ENCODE measurements around the gene PRKAR1B. TPM values are rescaled to one million over a fixed set of nuclear protein-coding genes. Genes with fewer than 3 reads are reported as not detected.
A peak's percentile ranks its signal among the peaks of the same experiment; 100 is the strongest.

The PRKAR1B gene
- total RNA-seq, 2 donors from 2014 or later = 15.6 to 18.4 TPM

- Histone ChIP-seq H3K27me3 (replicated peaks; ENCODE audit: insufficient read depth) (no peaks in the 10 kb centered on the region), H3K36me3 (no peaks in the 10 kb centered on the region), H3K4me1 (ENCODE audit: control insufficient read depth in 1 of 2, low read depth in 2 of 2) (peaks cover 18 to 29% of the 10 kb centered on the region in 2 donors), H3K27ac (peak overlapping the region; percentile 12 to 62), H3K4me3 (no peak overlapping the region), H3K9me3 (no peaks in the 10 kb centered on the region)
- no peak for TF ChIP-seq CTCF (IDR thresholded peaks at IDR 0.05)
- DNase-seq (ENCODE audit: low spot score) = no peak
- ATAC-seq (ENCODE audit: insufficient number of reproducible peaks, low FRiP score, low read depth) = no peak
Measured at GRCh38 chr7:611281-611810, 115.7 kb downstream of the PRKAR1B start.

- DNase-seq (ENCODE audit: low spot score) = no peak
- H3K27ac ChIP-seq = peak overlapping the region; percentile 12 to 62
Measured at GRCh38 chr7:610531-611280, 116.4 kb downstream of the PRKAR1B start.

GRCh38 chr7:610141-610530 lies 116.9 kb downstream of the PRKAR1B start:
- H3K4me1 ChIP-seq (ENCODE audit: control insufficient read depth in 1 of 2, low read depth in 2 of 2) = peaks cover 18 to 41% of the 10 kb centered on the region in 2 donors
- H3K27me3 ChIP-seq (replicated peaks; ENCODE audit: insufficient read depth) = no peaks in the 10 kb centered on the region
- TF ChIP-seq CTCF (IDR thresholded peaks at IDR 0.05) = no peak
- H3K36me3 ChIP-seq = no peaks in the 10 kb centered on the region
- ATAC-seq (ENCODE audit: insufficient number of reproducible peaks, low FRiP score, low read depth) (no peak), DNase-seq (ENCODE audit: low spot score) (no peak)
- no peak overlapping the region for H3K4me3 ChIP-seq
- peak overlapping the region in 1 of 2 donors; percentile 62 for H3K27ac ChIP-seq
- H3K9me3 ChIP-seq = no peaks in the 10 kb centered on the region

More at GRCh38 chr7:610531-611280, 116.4 kb downstream of the PRKAR1B start:
- Histone ChIP-seq H3K9me3 (no peaks in the 10 kb centered on the region), H3K36me3 (no peaks in the 10 kb centered on the region), H3K4me3 (peak overlapping the region; percentile 22), H3K4me1 (ENCODE audit: control insufficient read depth in 1 of 2, low read depth in 2 of 2) (peaks cover 18 to 35% of the 10 kb centered on the region in 2 donors), H3K27me3 (replicated peaks; ENCODE audit: insufficient read depth) (no peaks in the 10 kb centered on the region)
- TF ChIP-seq CTCF (IDR thresholded peaks at IDR 0.05) = no peak
- peak; percentile 26 for ATAC-seq (ENCODE audit: insufficient number of reproducible peaks, low FRiP score, low read depth)

- Histone ChIP-seq H3K27ac (peak overlapping the region in 1 of 2 donors; percentile 41), H3K4me3 (no peak overlapping the region), H3K9me3 (no peaks in the 10 kb centered on the region), H3K27me3 (replicated peaks; ENCODE audit: insufficient read depth) (no peaks in the 10 kb centered on the region), H3K4me1 (ENCODE audit: control insufficient read depth in 1 of 2, low read depth in 2 of 2) (peaks cover 18 to 46% of the 10 kb centered on the region in 2 donors), H3K36me3 (no peaks in the 10 kb centered on the region)
- TF ChIP-seq CTCF (IDR thresholded peaks at IDR 0.05) = no peak
- no peak for DNase-seq (ENCODE audit: low spot score)
- ATAC-seq (ENCODE audit: insufficient number of reproducible peaks, low FRiP score, low read depth) = no peak
Measured at GRCh38 chr7:609365-609764, 117.7 kb downstream of the PRKAR1B start.

GRCh38 chr7:608954-609353 lies 118.1 kb downstream of the PRKAR1B start:
- no peaks in the 10 kb centered on the region for H3K36me3 ChIP-seq
- no peaks in the 10 kb centered on the region for H3K27me3 ChIP-seq (replicated peaks; ENCODE audit: insufficient read depth)
- H3K27ac ChIP-seq = peak overlapping the region in 1 of 2 donors; percentile 41
- no peak for TF ChIP-seq CTCF (IDR thresholded peaks at IDR 0.05)
- ATAC-seq (ENCODE audit: insufficient number of reproducible peaks, low FRiP score, low read depth) (no peak), DNase-seq (ENCODE audit: low spot score) (no peak)
- H3K4me3 ChIP-seq = no peak overlapping the region
- no peaks in the 10 kb centered on the region for H3K9me3 ChIP-seq
- peaks cover 19 to 50% of the 10 kb centered on the region in 2 donors for H3K4me1 ChIP-seq (ENCODE audit: control insufficient read depth in 1 of 2, low read depth in 2 of 2)

Data from thoracic aorta (tissue), 2 donors.